ENCODE data around the gene PCDHGC5. TPM values are rescaled to one million over a fixed set of nuclear protein-coding genes. Genes with fewer than 3 reads are reported as not detected.
A peak's percentile ranks its signal among the peaks of the same experiment; 100 is the strongest.

Gene PCDHGC5
- total RNA-seq, 2 experiments from 2014 or later, result 4.4 to 5.0 TPM

GRCh38 chr5:141524604-141525597 lies 36.0 kb downstream of the PCDHGC5 start:
- Histone ChIP-seq H3K27ac (ENCODE audit: low read depth, low read length, poor library complexity, severe bottlenecking) (peak overlapping the region; percentile 98), H3K9me3 (ENCODE audit: low read length) (no peaks in the 10 kb centered on the region), H3K36me3 (ENCODE audit: insufficient read depth, low read length) (peaks cover 88% of the 10 kb centered on the region), H3K4me2 (ENCODE audit: low read length) (peak overlapping the region; percentile 70), H3K9me2 (ENCODE audit: insufficient read depth, low read length) (no peaks in the 10 kb centered on the region), H3K79me2 (ENCODE audit: insufficient read depth, low read depth, low read length) (peaks cover 31% of the 10 kb centered on the region; the same call in 1 of the 2 replicates), H3K4me3 (ENCODE audit: low read depth, low read length, poor library complexity, severe bottlenecking) (peak overlapping the region; percentile 42), H2AFZ (ENCODE audit: low read length) (peak overlapping the region; percentile 34; the same call in 1 of the 2 replicates), H3K4me1 (ENCODE audit: insufficient read depth, low read length, poor library complexity, severe bottlenecking) (peaks cover 84% of the 10 kb centered on the region), H4K20me1 (ENCODE audit: insufficient read depth, low read length) (no peaks in the 10 kb centered on the region)
- TF ChIP-seq EZH2phosphoT487 (IDR thresholded peaks at IDR 0.05; ENCODE audit: borderline replicate concordance, low read depth, low read length) (no peak), CTCF (conservative IDR thresholded peaks at IDR 0.05; ENCODE audit: low read length) (peak; percentile 100)
- BruUV-seq (replicated peaks), result no TSS peak
- intact Hi-C loops (cut with micrococcal nuclease; ENCODE audit: unreplicated experiment), result loop anchor here (1.0 to 5.0 kb wide), 5 partner anchors 11 to 112 kb away; partner anchors contain the start of genes HDAC3, PCDHGB7, PCDHGC3 and RELL2
- POLR2A ChIA-PET, result interaction anchor here (0.5 to 13.7 kb wide), 7 partner anchors 12 to 128 kb away, joined by 3 to 328 read pairs (median 3); partner anchors contain the start of genes PCDHGA10 and PCDHGC3
- CTCF ChIA-PET (ENCODE audit: unreplicated experiment), result interaction anchor here (1.0 to 11.2 kb wide), 3 partner anchors 14 to 104 kb away, joined by 3 to 138 read pairs (median 6); partner anchors contain the start of gene PCDHGA11
- DNase-seq (ENCODE audit: low spot score), result peak; percentile 77

GRCh38 chr5:141525653-141526052 lies 36.8 kb downstream of the PCDHGC5 start:
- ChIA-PET POLR2A (interaction anchor here (0.5 to 13.7 kb wide), 6 partner anchors 11 to 129 kb away, joined by 3 to 328 read pairs (median 4); partner anchors contain the start of gene PCDHGC3), CTCF (ENCODE audit: unreplicated experiment) (interaction anchor here (11.2 kb wide), 1 partner anchor 15 kb away, joined by 138 read pairs; no protein-coding TSS in a partner anchor)
- peaks cover 31% of the 10 kb centered on the region; the same call in 1 of the 2 replicates for H3K79me2 ChIP-seq (ENCODE audit: insufficient read depth, low read depth, low read length)
- TF ChIP-seq CTCF (conservative IDR thresholded peaks at IDR 0.05; ENCODE audit: low read length) (no peak), EZH2phosphoT487 (IDR thresholded peaks at IDR 0.05; ENCODE audit: borderline replicate concordance, low read depth, low read length) (no peak)
- peak overlapping the region; percentile 34; the same call in 1 of the 2 replicates for H2AFZ ChIP-seq (ENCODE audit: low read length)
- peak overlapping the region; percentile 98 for H3K27ac ChIP-seq (ENCODE audit: low read depth, low read length, poor library complexity, severe bottlenecking)
- no peaks in the 10 kb centered on the region for H3K9me3 ChIP-seq (ENCODE audit: low read length)
- no peaks in the 10 kb centered on the region for H3K9me2 ChIP-seq (ENCODE audit: insufficient read depth, low read length)
- peak overlapping the region; percentile 42 for H3K4me3 ChIP-seq (ENCODE audit: low read depth, low read length, poor library complexity, severe bottlenecking)
- intact Hi-C loops (cut with micrococcal nuclease; ENCODE audit: unreplicated experiment), result loop anchor here (1.0 to 5.0 kb wide), 4 partner anchors 11 to 112 kb away; partner anchors contain the start of genes HDAC3, PCDHGB7 and RELL2
- DNase-seq (ENCODE audit: low spot score), result no peak
- H4K20me1 ChIP-seq (ENCODE audit: insufficient read depth, low read length), result no peaks in the 10 kb centered on the region
- H3K36me3 ChIP-seq (ENCODE audit: insufficient read depth, low read length), result peaks cover 81% of the 10 kb centered on the region
- peaks cover 86% of the 10 kb centered on the region for H3K4me1 ChIP-seq (ENCODE audit: insufficient read depth, low read length, poor library complexity, severe bottlenecking)
- H3K4me2 ChIP-seq (ENCODE audit: low read length), result peak overlapping the region; percentile 70
- no TSS peak for BruUV-seq (replicated peaks)

Measured in OCI-LY7 (cell line).